GM19455 (cell line): ENCODE results near the gene REM2.

Experiments used
- ATAC-seq: cut with Tn5 transposase; IDR thresholded peaks from one replicate; pipeline ENCODE4 v1.9.1; 2021; ENCODE audit not compliant: unreplicated experiment

Gene REM2

GRCh38 chr14:22872033-22872832 lies 10.8 kb upstream of the REM2 start:
- peak; percentile 19 for ATAC-seq

- ATAC-seq, result no peak
These were observed 10.0 kb upstream of the REM2 start for GRCh38 chr14:22872833-22873520.

- ATAC-seq, result no peak
These were observed 7.8 kb upstream of the REM2 start for GRCh38 chr14:22875003-22875747.

GRCh38 chr14:22875748-22876319 lies 7.2 kb upstream of the REM2 start:
- ATAC-seq, result no peak

- ATAC-seq, result no peak
These were observed 6.0 kb upstream of the REM2 start for GRCh38 chr14:22877000-22877501.

GRCh38 chr14:22878271-22879246 lies 4.5 kb upstream of the REM2 start:
- no peak for ATAC-seq

- no peak for ATAC-seq
These were observed 958 bp upstream of the REM2 start for GRCh38 chr14:22882064-22882463.

GRCh38 chr14:22882529-22883172 lies 371 bp upstream of the REM2 start:
- no peak for ATAC-seq

- no peak for ATAC-seq
These were observed 1.2 kb downstream of the REM2 start for GRCh38 chr14:22884076-22884737.

GRCh38 chr14:22884738-22885523 lies 1.9 kb downstream of the REM2 start:
- no peak for ATAC-seq

- ATAC-seq, result no peak
These were observed 3.0 kb downstream of the REM2 start for GRCh38 chr14:22885975-22886374.

- ATAC-seq, result peak; percentile 55
These were observed 3.7 kb downstream of the REM2 start for GRCh38 chr14:22886500-22887259.

- peak; percentile 36 for ATAC-seq
These were observed 4.4 kb downstream of the REM2 start for GRCh38 chr14:22887260-22887989.

GRCh38 chr14:22887990-22888378 lies 5.0 kb downstream of the REM2 start:
- ATAC-seq, result peak; percentile 31

GRCh38 chr14:22888662-22889061 lies 5.6 kb downstream of the REM2 start:
- no peak for ATAC-seq

GRCh38 chr14:22890416-22890815 lies 7.4 kb downstream of the REM2 start:
- no peak for ATAC-seq

GRCh38 chr14:22892488-22892887 lies 9.5 kb downstream of the REM2 start:
- ATAC-seq, result no peak
